Glutamatergic neuron (in vitro differentiated cells): Measurements from ENCODE around the gene C2CD2L. TPM values are rescaled to one million over a fixed set of nuclear protein-coding genes. Genes with fewer than 3 reads are reported as not detected.
A peak's percentile ranks its signal among the peaks of the same experiment; 100 is the strongest.

ENCODE experiments used
- DNase-seq: peaks from one replicate; pipeline ENCODE4 v3.0.0; 2022
- H3K27ac Mint-ChIP-seq: one replicate; pipeline ENCODE4 v1.8.0; 2020; ENCODE audit warnings: mild to moderate bottlenecking, mixed read lengths, inconsistent platforms; ENCODE audit not compliant: unreplicated experiment
- H3K27me3 Mint-ChIP-seq: one replicate; pipeline ENCODE4 v1.8.0; 2020; ENCODE audit warnings: mild to moderate bottlenecking, moderate library complexity, mixed read lengths, inconsistent platforms; ENCODE audit not compliant: unreplicated experiment
- H3K36me3 Mint-ChIP-seq: one replicate; pipeline ENCODE4 v1.8.0; 2020; ENCODE audit warnings: mild to moderate bottlenecking, mixed read lengths, inconsistent platforms; ENCODE audit not compliant: unreplicated experiment
- H3K4me1 Mint-ChIP-seq: one replicate; pipeline ENCODE4 v1.8.0; 2020; ENCODE audit warnings: mild to moderate bottlenecking, low read depth, mixed read lengths, inconsistent platforms; ENCODE audit not compliant: unreplicated experiment
- H3K4me3 Mint-ChIP-seq: one replicate; pipeline ENCODE4 v1.8.0; 2020; ENCODE audit warnings: mild to moderate bottlenecking, mixed read lengths, inconsistent platforms; ENCODE audit not compliant: unreplicated experiment
- H3K9me3 Mint-ChIP-seq: one replicate; pipeline ENCODE4 v1.8.0; 2020; ENCODE audit warnings: mild to moderate bottlenecking, moderate library complexity, mixed read lengths, inconsistent platforms; ENCODE audit not compliant: unreplicated experiment
- total RNA-seq: library from RNA; stranded (reverse); fragmentation: NEBNext Ultra II Directional; extraction: Animal tissue kit (Norgen Biotek cat#: 25700); gene quantifications from one replicate; pipeline ENCODE4 v1.2.1, GENCODE V29; 2021; ENCODE audit not compliant: unreplicated experiment
- TF ChIP-seq, protein P1 (sequence below): fragments of 200-600 bp; sonication (generic); IDR thresholded peaks from one replicate; pipeline ENCODE4 v1.5.0; 2021; ENCODE audit not compliant: partially characterized antibody, unreplicated experiment

Gene C2CD2L
- total RNA-seq, 1 donor from 2014 or later = 32.8 TPM

DNA sequence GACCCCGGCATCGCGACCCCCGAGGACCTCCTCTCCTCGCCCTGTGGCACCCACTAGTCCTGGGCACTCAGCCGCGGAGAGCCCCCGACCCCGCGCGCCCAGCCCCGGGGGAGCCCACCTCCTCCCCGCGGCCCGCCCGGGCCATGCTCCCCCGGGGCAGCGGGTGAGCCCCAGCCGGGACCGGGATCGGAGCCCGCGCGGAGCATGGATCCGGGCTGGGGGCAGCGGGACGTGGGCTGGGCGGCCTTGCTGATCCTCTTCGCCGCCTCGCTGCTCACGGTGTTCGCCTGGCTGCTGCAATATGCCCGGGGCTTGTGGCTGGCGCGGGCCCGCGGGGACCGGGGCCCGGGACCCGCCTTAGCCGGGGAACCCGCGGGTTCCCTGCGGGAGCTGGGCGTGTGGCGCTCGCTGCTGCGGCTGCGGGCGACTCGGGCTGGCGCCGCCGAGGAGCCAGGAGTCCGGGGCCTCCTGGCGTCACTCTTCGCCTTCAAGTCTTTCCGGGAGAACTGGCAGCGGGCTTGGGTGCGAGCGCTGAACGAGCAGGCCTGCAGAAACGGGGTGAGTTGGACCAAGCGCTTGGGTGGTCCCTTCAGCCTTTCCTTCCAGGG lies 498 bp downstream of the C2CD2L start:
- peak; percentile 44 for DNase-seq
- Mint-ChIP-seq H3K9me3 (peaks cover 2% of the 10 kb centered on the region), H3K4me3 (peak overlapping the region; percentile 92), H3K27me3 (peaks cover 7% of the 10 kb centered on the region), H3K27ac (no peak overlapping the region), H3K4me1 (peaks cover 28% of the 10 kb centered on the region), H3K36me3 (peaks cover 12% of the 10 kb centered on the region)
- TF ChIP-seq, protein P1, sequence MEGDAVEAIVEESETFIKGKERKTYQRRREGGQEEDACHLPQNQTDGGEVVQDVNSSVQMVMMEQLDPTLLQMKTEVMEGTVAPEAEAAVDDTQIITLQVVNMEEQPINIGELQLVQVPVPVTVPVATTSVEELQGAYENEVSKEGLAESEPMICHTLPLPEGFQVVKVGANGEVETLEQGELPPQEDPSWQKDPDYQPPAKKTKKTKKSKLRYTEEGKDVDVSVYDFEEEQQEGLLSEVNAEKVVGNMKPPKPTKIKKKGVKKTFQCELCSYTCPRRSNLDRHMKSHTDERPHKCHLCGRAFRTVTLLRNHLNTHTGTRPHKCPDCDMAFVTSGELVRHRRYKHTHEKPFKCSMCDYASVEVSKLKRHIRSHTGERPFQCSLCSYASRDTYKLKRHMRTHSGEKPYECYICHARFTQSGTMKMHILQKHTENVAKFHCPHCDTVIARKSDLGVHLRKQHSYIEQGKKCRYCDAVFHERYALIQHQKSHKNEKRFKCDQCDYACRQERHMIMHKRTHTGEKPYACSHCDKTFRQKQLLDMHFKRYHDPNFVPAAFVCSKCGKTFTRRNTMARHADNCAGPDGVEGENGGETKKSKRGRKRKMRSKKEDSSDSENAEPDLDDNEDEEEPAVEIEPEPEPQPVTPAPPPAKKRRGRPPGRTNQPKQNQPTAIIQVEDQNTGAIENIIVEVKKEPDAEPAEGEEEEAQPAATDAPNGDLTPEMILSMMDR = no peak

DNA sequence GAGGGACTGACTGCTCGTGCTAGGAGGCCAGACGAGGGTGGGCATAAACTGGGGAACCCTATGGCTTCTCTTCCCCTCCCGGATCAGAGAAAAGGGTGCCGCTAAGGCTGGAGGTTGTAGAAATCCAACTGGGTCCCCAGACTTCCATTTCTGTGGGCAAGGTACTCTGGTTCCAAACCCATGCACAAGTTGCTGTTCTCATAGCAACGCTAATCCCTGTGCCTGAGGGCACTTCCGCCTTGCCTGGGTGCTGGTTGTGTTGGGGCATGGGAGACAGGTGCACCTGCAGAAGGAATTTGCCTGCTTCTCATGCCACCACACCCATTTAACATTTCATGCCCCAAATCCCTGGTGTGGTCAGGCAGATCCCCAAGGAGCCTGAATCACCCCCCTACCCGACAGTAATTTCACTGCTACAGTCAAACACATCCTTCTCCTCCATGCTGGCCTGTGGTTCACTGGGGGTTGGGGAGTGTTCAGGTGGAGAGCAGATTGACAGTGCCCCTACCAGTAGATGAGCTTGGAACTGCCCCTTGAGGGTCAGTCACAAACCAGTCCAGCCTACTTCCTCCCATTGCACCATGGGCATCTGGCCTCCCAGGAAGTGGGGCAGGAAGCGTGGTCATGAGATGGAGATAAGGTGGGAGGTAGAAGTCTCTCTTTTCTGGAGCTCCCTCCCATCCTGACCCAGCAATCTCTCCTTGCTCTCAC lies 1.2 kb downstream of the C2CD2L start:
- peak overlapping the region; percentile 92 for H3K4me3 Mint-ChIP-seq
- DNase-seq = no peak
- peaks cover 2% of the 10 kb centered on the region for H3K9me3 Mint-ChIP-seq
- H3K4me1 Mint-ChIP-seq = peaks cover 28% of the 10 kb centered on the region
- peaks cover 12% of the 10 kb centered on the region for H3K36me3 Mint-ChIP-seq
- peak overlapping the region; percentile 14 for H3K27ac Mint-ChIP-seq
- TF ChIP-seq, protein P1 = no peak
- peaks cover 7% of the 10 kb centered on the region for H3K27me3 Mint-ChIP-seq

DNA sequence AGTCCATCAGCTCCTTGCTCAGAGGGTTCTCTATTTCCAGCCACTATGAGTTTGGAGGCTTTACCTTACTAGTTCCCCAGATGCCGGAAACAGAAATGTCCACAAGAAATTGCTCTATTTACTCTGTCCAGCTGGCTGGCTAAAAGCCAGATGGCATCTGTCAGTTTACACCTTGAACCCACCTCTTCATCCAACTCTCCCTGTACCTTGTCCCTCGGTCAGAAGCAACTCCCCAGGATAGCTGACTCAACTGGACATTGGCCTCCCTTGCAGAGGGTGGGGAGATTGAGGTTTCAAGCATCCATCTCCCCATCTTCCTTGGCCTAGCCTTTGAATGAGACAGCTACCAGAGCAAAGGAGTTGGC lies 1.7 kb downstream of the C2CD2L start:
- Mint-ChIP-seq H3K4me1 (peaks cover 23% of the 10 kb centered on the region), H3K4me3 (peak overlapping the region; percentile 92), H3K36me3 (peaks cover 12% of the 10 kb centered on the region), H3K27ac (no peak overlapping the region), H3K27me3 (peaks cover 7% of the 10 kb centered on the region), H3K9me3 (peaks cover under 1% of the 10 kb centered on the region)
- no peak for DNase-seq
- TF ChIP-seq, protein P1 = no peak

DNA sequence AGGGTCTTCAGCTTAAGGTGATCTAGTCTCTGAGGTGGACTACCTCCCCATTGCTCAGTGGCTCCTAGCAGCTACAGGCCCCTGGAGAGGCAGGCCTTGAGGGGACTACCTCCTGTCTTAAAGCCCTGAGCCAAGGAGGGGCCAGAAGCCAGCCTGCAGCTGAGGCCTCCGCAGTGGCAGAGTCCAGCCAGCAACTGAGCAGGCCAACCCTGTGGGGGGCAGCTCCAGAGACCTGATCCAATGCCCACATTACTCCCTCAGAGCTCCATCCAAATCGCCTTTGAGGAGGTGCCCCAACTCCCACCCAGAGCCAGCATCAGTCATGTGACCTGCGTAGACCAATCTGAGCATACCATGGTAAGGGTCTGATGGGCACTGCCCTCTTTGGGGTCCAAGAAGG lies 2.7 kb downstream of the C2CD2L start:
- TF ChIP-seq, protein P1 = no peak
- Mint-ChIP-seq H3K36me3 (peaks cover 12% of the 10 kb centered on the region), H3K27ac (no peak overlapping the region), H3K9me3 (no peaks in the 10 kb centered on the region), H3K27me3 (peaks cover 7% of the 10 kb centered on the region), H3K4me1 (peaks cover 14% of the 10 kb centered on the region), H3K4me3 (peak overlapping the region; percentile 30)
- DNase-seq = no peak

DNA sequence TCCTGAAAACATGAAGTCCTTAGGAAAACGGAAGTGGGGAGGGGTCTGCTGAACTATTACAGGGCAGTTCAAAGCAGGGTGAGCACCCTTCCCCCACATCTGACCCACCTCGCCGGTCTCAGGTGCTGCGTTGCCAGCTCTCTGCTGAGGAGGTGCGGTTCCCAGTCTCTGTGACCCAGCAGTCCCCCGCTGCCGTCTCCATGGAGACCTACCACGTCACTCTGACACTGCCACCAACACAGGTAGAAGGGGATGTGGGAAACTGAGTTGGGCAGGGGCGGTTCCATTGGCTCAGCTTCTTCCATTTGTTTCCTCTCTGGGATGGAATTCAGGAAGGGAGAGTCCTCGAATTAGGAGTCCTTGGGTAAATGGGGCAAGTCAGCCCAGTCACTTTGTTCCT lies 3.3 kb downstream of the C2CD2L start:
- no peaks in the 10 kb centered on the region for H3K9me3 Mint-ChIP-seq
- peaks cover 16% of the 10 kb centered on the region for H3K36me3 Mint-ChIP-seq
- no peak for DNase-seq
- no peak overlapping the region for H3K27ac Mint-ChIP-seq
- peak overlapping the region; percentile 30 for H3K4me3 Mint-ChIP-seq
- TF ChIP-seq, protein P1 = no peak
- H3K4me1 Mint-ChIP-seq = peaks cover 11% of the 10 kb centered on the region
- peaks cover 7% of the 10 kb centered on the region for H3K27me3 Mint-ChIP-seq
